Measurements from ENCODE around the gene SLC25A33.
A peak's percentile ranks its signal among the peaks of the same experiment; 100 is the strongest.

SLC25A33 gene

GRCh38 chr1:9494936-9495758 is 44.1 kb upstream of the SLC25A33 start (continued):
- TF ChIP-seq SP7 (tag by site-specific recombination; IDR thresholded peaks at IDR 0.05) (peak; percentile 72), KLF8 (tag by site-specific recombination; IDR thresholded peaks at IDR 0.05) (peak; percentile 61; the same call in 1 of the 2 replicates), ZNF132 (tag by site-specific recombination; IDR thresholded peaks at IDR 0.05; ENCODE audit: borderline replicate concordance) (no peak), OSR2 (tag by site-specific recombination; IDR thresholded peaks at IDR 0.05) (no peak), ZNF549 (tag by site-specific recombination; IDR thresholded peaks at IDR 0.05) (no peak), GFI1B (tag by site-specific recombination; IDR thresholded peaks at IDR 0.05) (0 out of 2 replicates have a peak, but pooled peaks have one; percentile 39), ZNF121 (tag by site-specific recombination; IDR thresholded peaks at IDR 0.05) (no peak), ZBTB6 (tag by site-specific recombination; IDR thresholded peaks at IDR 0.05) (0 out of 2 replicates have a peak, but pooled peaks have one; percentile 17), YY1 (tag by site-specific recombination; IDR thresholded peaks at IDR 0.05) (peak; percentile 83), KLF16 (tag by site-specific recombination; IDR thresholded peaks at IDR 0.05) (peak; percentile 63; the same call in 1 of the 2 replicates), ZSCAN16 (tag by site-specific recombination; IDR thresholded peaks at IDR 0.05) (no peak), ZNF211 (tag by site-specific recombination; IDR thresholded peaks at IDR 0.05; ENCODE audit: low read depth) (no peak), ZNF792 (tag by site-specific recombination; IDR thresholded peaks at IDR 0.05) (0 out of 2 replicates have a peak, but pooled peaks have one; percentile 28), ZBTB48 (tag by site-specific recombination; IDR thresholded peaks at IDR 0.05) (peak; percentile 47; the same call in 1 of the 2 replicates), TRIM28 (IDR thresholded peaks at IDR 0.05; ENCODE audit: borderline replicate concordance, low read length) (no peak), ZNF426 (tag by site-specific recombination; IDR thresholded peaks at IDR 0.05) (no peak), INSM2 (tag by site-specific recombination; IDR thresholded peaks at IDR 0.05) (0 out of 2 replicates have a peak, but pooled peaks have one; percentile 39), ZNF157 (tag by site-specific recombination; IDR thresholded peaks at IDR 0.05) (no peak), SCRT1 (tag by site-specific recombination; IDR thresholded peaks at IDR 0.05; ENCODE audit: borderline replicate concordance) (no peak), ZBTB17 (tag by site-specific recombination; IDR thresholded peaks at IDR 0.05) (no peak), ZNF404 (tag by site-specific recombination; IDR thresholded peaks at IDR 0.05) (no peak)

GRCh38 chr1:9495854-9496374 is 43.4 kb upstream of the SLC25A33 start:
- Histone ChIP-seq H3K4me3 (ENCODE audit: low read depth, low read length) (no peak overlapping the region), H3K27ac (ENCODE audit: extremely low read depth, low read depth, low read length) (no peak overlapping the region), H3K9me3 (ENCODE audit: control insufficient read depth, insufficient read depth, low read depth, low read length) (no peaks in the 10 kb centered on the region), H3K36me3 (ENCODE audit: control insufficient read depth in 2 of 2, insufficient read depth in 1 of 2, low read length in 2 of 2) (no peaks in the 10 kb centered on the region), H3K4me1 (ENCODE audit: control insufficient read depth, insufficient read depth, low read length) (0 out of 2 replicates have a peak, but pooled peaks cover 2% of the 10 kb centered on the region)
- POLR2A ChIA-PET: interaction anchor here (0.7 kb wide), 1 partner anchor 229 kb away, joined by 5 read pairs; no protein-coding TSS in a partner anchor
- CTCF ChIA-PET: interaction anchor here (0.6 to 8.8 kb wide), 34 partner anchors 8 to 616 kb away, joined by 3 to 97 read pairs (median 3); no protein-coding TSS in a partner anchor
- no peak for TF ChIP-seq ZNF239 (tag by site-specific recombination; IDR thresholded peaks at IDR 0.05)
- TF ChIP-seq ZNF146 (tag by site-specific recombination; IDR thresholded peaks at IDR 0.05): peak; percentile 94

All from HEK293 (cell line).